ENCODE data around the gene LTBP2.
A peak's percentile ranks its signal among the peaks of the same experiment; 100 is the strongest.

LTBP2 gene

DNA sequence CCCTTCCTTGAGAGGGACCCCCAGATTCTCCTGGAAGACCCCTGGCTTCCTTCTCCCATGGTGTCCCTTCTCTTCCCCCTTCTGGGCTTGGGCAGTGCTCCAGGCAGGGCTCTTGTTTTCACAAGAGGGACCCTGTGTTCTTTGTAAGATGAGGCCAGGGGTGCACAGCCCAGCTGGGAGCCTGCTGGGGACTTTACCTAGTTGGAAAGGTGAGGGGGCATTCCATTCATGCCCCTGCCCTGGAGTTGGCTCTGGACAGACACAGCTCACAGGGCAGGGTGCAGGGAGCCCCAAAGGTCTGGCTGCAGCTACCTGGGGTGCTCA is 87.3 kb downstream of the LTBP2 start:
- no peak for TF ChIP-seq TEAD4 (IDR thresholded peaks at IDR 0.05)

DNA sequence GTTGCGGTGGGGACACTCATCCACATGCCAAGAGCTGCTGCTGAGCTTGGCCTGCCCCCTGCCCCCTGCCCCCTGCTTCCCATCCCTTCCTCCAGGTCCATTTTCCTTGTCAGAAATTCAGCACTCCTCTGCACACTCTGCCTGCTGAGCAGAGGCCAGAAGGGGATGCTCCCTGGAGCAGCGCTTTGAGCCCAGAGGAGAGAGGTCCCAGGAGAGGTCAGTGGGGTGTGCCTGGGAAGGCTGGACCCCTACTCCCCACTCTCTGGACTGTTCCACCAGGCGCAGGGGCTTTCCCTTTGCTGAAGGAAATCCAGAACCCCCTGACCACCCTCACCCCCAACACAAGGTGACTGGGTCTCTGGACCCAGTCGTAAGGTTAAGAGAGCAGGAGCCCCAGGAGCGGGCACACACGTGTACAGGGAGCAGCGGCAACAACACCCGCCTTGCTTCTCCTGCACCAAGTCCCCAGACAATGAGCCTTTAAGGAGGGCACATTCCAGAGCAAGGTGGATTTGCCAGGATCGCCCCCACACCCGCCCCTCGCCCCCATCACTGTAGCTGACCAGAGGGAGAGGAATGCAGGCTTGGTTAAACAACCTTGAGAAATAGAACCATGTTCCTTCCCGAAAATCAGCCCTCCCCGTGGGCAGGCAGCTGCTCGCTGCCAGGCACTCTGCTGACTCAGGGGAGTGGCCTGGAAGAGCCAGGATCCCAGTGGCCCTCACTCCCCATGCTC is 87.8 kb downstream of the LTBP2 start:
- TF ChIP-seq, protein P1, sequence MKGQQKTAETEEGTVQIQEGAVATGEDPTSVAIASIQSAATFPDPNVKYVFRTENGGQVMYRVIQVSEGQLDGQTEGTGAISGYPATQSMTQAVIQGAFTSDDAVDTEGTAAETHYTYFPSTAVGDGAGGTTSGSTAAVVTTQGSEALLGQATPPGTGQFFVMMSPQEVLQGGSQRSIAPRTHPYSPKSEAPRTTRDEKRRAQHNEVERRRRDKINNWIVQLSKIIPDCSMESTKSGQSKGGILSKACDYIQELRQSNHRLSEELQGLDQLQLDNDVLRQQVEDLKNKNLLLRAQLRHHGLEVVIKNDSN (IDR thresholded peaks at IDR 0.05): no peak
- TF ChIP-seq REST (IDR thresholded peaks at IDR 0.05; ENCODE audit: low read depth) (no peak), TAF1 (IDR thresholded peaks at IDR 0.05; ENCODE audit: low read depth) (no peak), TEAD4 (IDR thresholded peaks at IDR 0.05) (no peak), ZBTB7A (IDR thresholded peaks at IDR 0.05; ENCODE audit: low read depth) (no peak), MAX (IDR thresholded peaks at IDR 0.05) (no peak), FOXM1 (IDR thresholded peaks at IDR 0.05; ENCODE audit: borderline replicate concordance, low read depth) (no peak), EGR1 (IDR thresholded peaks at IDR 0.05) (no peak), CREB1 (IDR thresholded peaks at IDR 0.05; ENCODE audit: low read depth) (no peak), NFIC (IDR thresholded peaks at IDR 0.05) (no peak), YY1 (IDR thresholded peaks at IDR 0.05; ENCODE audit: low read depth) (no peak), EP300 (IDR thresholded peaks at IDR 0.05; ENCODE audit: borderline replicate concordance) (no peak), TCF12 (IDR thresholded peaks at IDR 0.05; ENCODE audit: low read depth) (no peak)

GRCh38 chr14:74522740-74523139 is 89.3 kb downstream of the LTBP2 start:
- TF ChIP-seq YY1 (IDR thresholded peaks at IDR 0.05; ENCODE audit: low read depth) (no peak), REST (IDR thresholded peaks at IDR 0.05; ENCODE audit: low read depth) (no peak), ZBTB7A (IDR thresholded peaks at IDR 0.05; ENCODE audit: low read depth) (no peak), MAX (IDR thresholded peaks at IDR 0.05) (no peak), TEAD4 (IDR thresholded peaks at IDR 0.05) (no peak), EP300 (IDR thresholded peaks at IDR 0.05; ENCODE audit: borderline replicate concordance) (no peak), CEBPB (IDR thresholded peaks at IDR 0.05) (no peak), CREB1 (IDR thresholded peaks at IDR 0.05; ENCODE audit: low read depth) (no peak), RAD21 (IDR thresholded peaks at IDR 0.05; ENCODE audit: low read depth) (no peak), TCF12 (IDR thresholded peaks at IDR 0.05; ENCODE audit: low read depth) (no peak), TAF1 (IDR thresholded peaks at IDR 0.05; ENCODE audit: low read depth) (no peak), EGR1 (IDR thresholded peaks at IDR 0.05) (no peak), NFIC (IDR thresholded peaks at IDR 0.05) (no peak), FOXM1 (IDR thresholded peaks at IDR 0.05; ENCODE audit: borderline replicate concordance, low read depth) (no peak)
- TF ChIP-seq, protein P1 (IDR thresholded peaks at IDR 0.05): no peak

DNA sequence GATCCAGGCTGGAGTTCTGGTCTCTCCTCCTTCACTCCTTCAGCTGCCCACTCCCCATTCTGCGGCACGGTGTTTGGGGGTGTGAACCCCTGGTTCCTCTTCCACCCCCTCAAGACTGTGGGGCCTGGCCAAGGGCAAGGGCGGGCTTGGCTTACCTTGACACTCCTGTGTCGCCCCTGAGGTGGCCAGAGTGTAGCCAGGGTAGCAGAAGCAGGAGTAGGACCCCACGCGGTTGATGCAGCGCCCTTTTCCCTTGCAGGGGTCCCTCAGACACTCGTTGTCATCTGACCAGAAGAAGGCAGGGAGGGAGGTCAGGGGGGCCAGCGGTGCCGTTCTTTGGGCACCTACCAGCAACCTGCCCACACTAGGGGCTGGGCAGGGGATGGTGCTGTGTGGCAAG is 90.3 kb downstream of the LTBP2 start:
- TF ChIP-seq NFIC (IDR thresholded peaks at IDR 0.05) (no peak), TEAD4 (IDR thresholded peaks at IDR 0.05) (no peak), TAF1 (IDR thresholded peaks at IDR 0.05; ENCODE audit: low read depth) (no peak), CREB1 (IDR thresholded peaks at IDR 0.05; ENCODE audit: low read depth) (no peak), EGR1 (IDR thresholded peaks at IDR 0.05) (no peak), FOXM1 (IDR thresholded peaks at IDR 0.05; ENCODE audit: borderline replicate concordance, low read depth) (no peak), EP300 (IDR thresholded peaks at IDR 0.05; ENCODE audit: borderline replicate concordance) (no peak), TCF12 (IDR thresholded peaks at IDR 0.05; ENCODE audit: low read depth) (no peak), ZBTB7A (IDR thresholded peaks at IDR 0.05; ENCODE audit: low read depth) (no peak)
- TF ChIP-seq, protein P1 (IDR thresholded peaks at IDR 0.05): no peak

DNA sequence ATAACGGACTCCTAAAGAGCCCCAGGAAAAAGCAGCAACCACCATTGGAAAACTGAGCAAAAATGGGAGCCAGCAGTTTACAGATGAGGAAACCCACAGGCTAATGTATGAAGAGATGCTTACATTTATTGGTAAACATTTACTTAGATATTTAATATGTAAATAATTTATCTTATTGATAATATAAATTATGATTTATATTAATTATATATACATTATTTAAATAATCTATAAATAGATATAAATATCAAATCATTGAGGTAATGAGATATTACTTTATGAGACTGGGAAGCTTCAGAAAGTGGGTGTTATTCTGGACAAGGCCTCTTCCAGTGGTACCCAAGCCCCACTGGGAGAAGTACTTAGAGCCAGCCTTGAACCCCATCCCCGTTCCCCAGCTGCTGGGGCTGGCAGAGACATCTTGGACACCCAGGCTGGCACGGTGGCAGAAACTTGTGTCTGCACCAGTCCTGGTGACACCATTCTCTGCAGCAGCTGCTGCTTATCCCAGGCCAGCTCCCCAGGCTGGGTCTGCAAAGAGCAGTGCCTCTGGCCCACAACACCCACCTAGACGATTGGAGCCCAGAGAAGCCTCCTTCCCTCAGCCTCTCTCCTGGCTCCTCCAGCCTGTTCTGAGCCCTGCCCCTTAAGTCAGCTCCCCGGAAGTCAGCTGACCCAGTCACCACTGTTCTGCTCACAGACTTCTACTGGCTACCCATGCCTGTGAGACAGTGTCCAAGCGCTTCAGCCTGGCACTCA is 92.5 kb downstream of the LTBP2 start:
- no peak for TF ChIP-seq NFIC (IDR thresholded peaks at IDR 0.05)
- TF ChIP-seq, protein P1 (IDR thresholded peaks at IDR 0.05): peak; percentile 49; the same call in 1 of the 2 replicates
